AG04450 (cell line): ENCODE results near the gene PPP2R2C. TPM values are rescaled to one million over a fixed set of nuclear protein-coding genes. Genes with fewer than 3 reads are reported as not detected.

Experiments used
- CTCF ChIA-PET: fragments of 300-600, 350-600 bp; formaldehyde crosslinking; extraction: SDS; loops from one replicate; lab custom pipeline; 2022; ENCODE audit warnings: antibody characterized with exemption, inconsistent platforms; lab: Charles Lee
- POLR2A ChIA-PET: fragments of 350-600 bp; formaldehyde crosslinking; extraction: SDS; loops from one replicate; lab custom pipeline; 2021; ENCODE audit warnings: antibody characterized with exemption, inconsistent platforms; lab: Yijun Ruan, JAX
- DNase-seq: peaks from one replicate; pipeline ENCODE4 v3.0.0-alpha.2; 2011; ENCODE audit warnings: low read depth, low spot score
- H3K27ac ChIP-seq: one replicate; pipeline ENCODE4 v1.5.1; 2012; ENCODE audit warnings: low read depth, low read length, control low read depth
- H3K27me3 ChIP-seq: one replicate; pipeline ENCODE4 v1.6.0; 2012; ENCODE audit warnings: low read length; ENCODE audit not compliant: control insufficient read depth, insufficient read depth
- H3K4me3 ChIP-seq: 2 replicates; pipeline ENCODE4 v1.5.1; 2011; ENCODE audit warnings: mild to moderate bottlenecking, low read depth, low read length, control low read depth
- H3K9me3 ChIP-seq: 2 replicates; pipeline ENCODE4 v1.5.1; 2012; ENCODE audit warnings: low read length; ENCODE audit not compliant: control insufficient read depth, insufficient read depth
- CTCF ChIP-seq: IDR thresholded peaks from 2 replicates; pipeline ENCODE4 v1.5.1; 2011; ENCODE audit warnings: low read depth, low read length, control low read depth, inconsistent platforms
- polyA plus RNA-seq: library from polyadenylated mRNA; depleted of rRNA; stranded (reverse); fragments of >200 nt; gene quantifications from 2 replicates; pipeline ENCODE4 v1.2.3, GENCODE V29; 2011

The PPP2R2C gene
- polyA plus RNA-seq, 1 experiment = 0.07 TPM

- ChIA-PET POLR2A (no interaction called here), CTCF (interaction anchor here (1.1 kb wide), 1 partner anchor 130 kb away, joined by 3 read pairs; no protein-coding TSS in a partner anchor)
- no peak for TF ChIP-seq CTCF
- Histone ChIP-seq H3K9me3 (no peaks in the 10 kb centered on the region; the same call in 1 of the 2 replicates), H3K4me3 (no peak overlapping the region), H3K27me3 (peaks cover 17% of the 10 kb centered on the region), H3K27ac (no peak overlapping the region)
- DNase-seq = no peak
Measured at GRCh38 chr4:6380746-6381410, 91.5 kb downstream of the PPP2R2C start.

GRCh38 chr4:6379767-6380745 lies 92.4 kb downstream of the PPP2R2C start:
- DNase-seq = no peak
- no peaks in the 10 kb centered on the region; the same call in 1 of the 2 replicates for H3K9me3 ChIP-seq
- no peak for TF ChIP-seq CTCF
- H3K4me3 ChIP-seq = no peak overlapping the region
- H3K27ac ChIP-seq = no peak overlapping the region
- ChIA-PET POLR2A (no interaction called here), CTCF (interaction anchor here (1.1 kb wide), 1 partner anchor 129 kb away, joined by 3 read pairs; no protein-coding TSS in a partner anchor)
- peaks cover 17% of the 10 kb centered on the region for H3K27me3 ChIP-seq

- no peaks in the 10 kb centered on the region; the same call in 1 of the 2 replicates for H3K9me3 ChIP-seq
- no peak for DNase-seq
- no peak overlapping the region for H3K4me3 ChIP-seq
- H3K27ac ChIP-seq = no peak overlapping the region
- peaks cover 17% of the 10 kb centered on the region for H3K27me3 ChIP-seq
- no peak for TF ChIP-seq CTCF
- ChIA-PET CTCF (no interaction called here), POLR2A (no interaction called here)
Measured at GRCh38 chr4:6378493-6379445, 93.6 kb downstream of the PPP2R2C start.

- no peaks in the 10 kb centered on the region; the same call in 1 of the 2 replicates for H3K9me3 ChIP-seq
- CTCF ChIA-PET = no interaction called here
- no peak for DNase-seq
- TF ChIP-seq CTCF = no peak
- H3K4me3 ChIP-seq = no peak overlapping the region
- no peak overlapping the region for H3K27ac ChIP-seq
- H3K27me3 ChIP-seq = peaks cover 15% of the 10 kb centered on the region
- POLR2A ChIA-PET = no interaction called here
Measured at GRCh38 chr4:6377626-6378492, 94.6 kb downstream of the PPP2R2C start.
